Natural killer cell (primary cell): Measurements from ENCODE around the gene GRID1. TPM values are rescaled to one million over a fixed set of nuclear protein-coding genes. Genes with fewer than 3 reads are reported as not detected.

Experiments used
- ATAC-seq, 3 donors: fragments of 150-1000 bp in 2 of 3; fragments of 200-7000 bp in 1 of 3; cut with Tn5 transposase; 1 replicate in 1 of 3; 2 replicates in 2 of 3; pipeline ENCODE4 v1.10.0; 2021; ENCODE audit warnings: mild to moderate bottlenecking in 2 of 3, moderate library complexity in 2 of 3
- DNase-seq, 2 donors: peaks; one replicate each; pipeline versions ENCODE4 v3.0.0 to v3.0.0-alpha.2; 2013 to 2021; ENCODE audit warnings: mixed read lengths in 1 of 2
- H3K27ac ChIP-seq: one replicate; pipeline ENCODE4 v1.5.1; 2013; ENCODE audit warnings: mild to moderate bottlenecking, low read length
- H3K27me3 ChIP-seq: one replicate; pipeline ENCODE4 v1.6.1; 2013; ENCODE audit warnings: low read length; ENCODE audit not compliant: control insufficient read depth, insufficient read depth
- H3K36me3 ChIP-seq: one replicate; pipeline ENCODE4 v1.6.1; 2013; ENCODE audit warnings: low read length; ENCODE audit not compliant: control insufficient read depth, insufficient read depth
- H3K4me1 ChIP-seq: one replicate; pipeline ENCODE4 v1.6.1; 2013; ENCODE audit warnings: low read length; ENCODE audit not compliant: control insufficient read depth, insufficient read depth
- H3K4me3 ChIP-seq: one replicate; pipeline ENCODE4 v1.5.1; 2013; ENCODE audit warnings: low read length
- H3K9me3 ChIP-seq: one replicate; pipeline ENCODE4 v1.6.1; 2013; ENCODE audit warnings: low read length; ENCODE audit not compliant: control insufficient read depth, insufficient read depth
- H3K27ac Mint-ChIP-seq, 2 donors: one replicate each; pipeline ENCODE4 v1.8.0; 2022; ENCODE audit warnings: mild to moderate bottlenecking in 2 of 2, mixed read lengths in 2 of 2, moderate library complexity in 1 of 2
- H3K27me3 Mint-ChIP-seq, 2 donors: one replicate each; pipeline ENCODE4 v1.8.0; 2022; ENCODE audit warnings: low read depth in 2 of 2, mixed read lengths in 2 of 2
- H3K36me3 Mint-ChIP-seq: one replicate; pipeline ENCODE4 v1.8.0; 2022; ENCODE audit warnings: mixed read lengths
- H3K4me1 Mint-ChIP-seq, 2 donors: one replicate each; pipeline ENCODE4 v1.8.0; 2022; ENCODE audit warnings: mixed read lengths in 2 of 2
- H3K4me3 Mint-ChIP-seq: one replicate; pipeline ENCODE4 v1.8.0; 2022; ENCODE audit warnings: mild to moderate bottlenecking, moderate library complexity, mixed read lengths
- H3K9me3 Mint-ChIP-seq, 2 donors: one replicate each; pipeline ENCODE4 v1.8.0; 2022; ENCODE audit warnings: mixed read lengths in 2 of 2
- WGBS: methylation state at CpG from one replicate; pipeline ENCODE4 v1.1.7; 2013; ENCODE audit warnings: missing lambda C conversion rate; ENCODE audit not compliant: insufficient coverage; 5-methylcytosine and 5-hydroxymethylcytosine counted together
- intact Hi-C: fragments of 100-400 bp; cut with micrococcal nuclease; formaldehyde crosslinking; loops from one replicate; pipeline ENCODE4 v1.14.2; 2022
- total RNA-seq, 4 donors: library from RNA; stranded (reverse); fragments of 120-200 nt in 1 of 4; gene quantifications; one replicate each; pipeline versions ENCODE4 v1.2.3 to v1.2.4, GENCODE V29; 2013 to 2022
- TF ChIP-seq, protein P1 (sequence below): fragments of 200-600 bp; IDR thresholded peaks from one replicate; pipeline ENCODE4 v1.8.0; 2022; ENCODE audit warnings: antibody characterized with exemption

Gene GRID1
- total RNA-seq, 3 donors from 2014 or later (not counting 1 experiment from before 2014, with no cell fraction given) = not detected

DNA sequence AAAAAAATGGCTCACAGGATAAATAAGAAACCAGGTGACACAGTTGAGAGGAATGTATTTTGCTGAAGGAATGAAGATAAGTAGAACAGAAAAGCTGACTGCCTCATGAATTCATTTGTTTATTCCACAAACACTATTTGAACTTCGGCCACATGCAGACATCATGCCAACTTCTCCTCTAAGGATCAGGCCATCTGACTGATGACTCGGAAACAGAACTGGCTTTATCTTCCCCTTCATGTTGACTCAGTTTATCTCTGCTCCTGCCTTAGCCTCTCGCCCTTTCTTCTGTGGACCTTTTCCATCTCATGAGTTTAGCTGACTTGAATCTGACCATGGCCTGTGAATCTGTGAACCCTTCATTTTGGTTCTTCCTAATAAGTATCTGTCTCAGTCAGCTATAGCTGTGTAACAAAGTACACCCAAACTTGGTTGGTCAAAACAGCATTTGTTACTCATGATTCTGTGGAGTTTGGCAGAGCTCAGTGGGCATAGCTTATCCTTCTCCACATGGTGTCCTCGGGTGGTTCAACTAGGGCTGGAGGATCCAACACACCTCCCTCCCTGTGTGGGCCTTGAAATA lies 44.0 kb upstream of the GRID1 start:
- Histone ChIP-seq H3K27me3 (no peaks in the 10 kb centered on the region), H3K36me3 (no peaks in the 10 kb centered on the region), H3K4me1 (peaks cover 35% of the 10 kb centered on the region), H3K4me3 (no peak overlapping the region), H3K27ac (no peak overlapping the region), H3K9me3 (no peaks in the 10 kb centered on the region)
- peaks cover 24 to 26% of the 10 kb centered on the region in 2 donors for H3K4me1 Mint-ChIP-seq
- no peak overlapping the region for H3K4me3 Mint-ChIP-seq
- no peaks in the 10 kb centered on the region for H3K36me3 Mint-ChIP-seq
- peak overlapping the region in 1 of 2 donors; percentile 67 for H3K27ac Mint-ChIP-seq
- 94% methylated on average over 4 of the region's 4 CpGs for WGBS
- no peak for ATAC-seq
- no peak for DNase-seq
- no peaks in the 10 kb centered on the region for H3K27me3 Mint-ChIP-seq
- intact Hi-C loops = no loop called here
- H3K9me3 Mint-ChIP-seq = no peaks in the 10 kb centered on the region
- TF ChIP-seq, protein P1, sequence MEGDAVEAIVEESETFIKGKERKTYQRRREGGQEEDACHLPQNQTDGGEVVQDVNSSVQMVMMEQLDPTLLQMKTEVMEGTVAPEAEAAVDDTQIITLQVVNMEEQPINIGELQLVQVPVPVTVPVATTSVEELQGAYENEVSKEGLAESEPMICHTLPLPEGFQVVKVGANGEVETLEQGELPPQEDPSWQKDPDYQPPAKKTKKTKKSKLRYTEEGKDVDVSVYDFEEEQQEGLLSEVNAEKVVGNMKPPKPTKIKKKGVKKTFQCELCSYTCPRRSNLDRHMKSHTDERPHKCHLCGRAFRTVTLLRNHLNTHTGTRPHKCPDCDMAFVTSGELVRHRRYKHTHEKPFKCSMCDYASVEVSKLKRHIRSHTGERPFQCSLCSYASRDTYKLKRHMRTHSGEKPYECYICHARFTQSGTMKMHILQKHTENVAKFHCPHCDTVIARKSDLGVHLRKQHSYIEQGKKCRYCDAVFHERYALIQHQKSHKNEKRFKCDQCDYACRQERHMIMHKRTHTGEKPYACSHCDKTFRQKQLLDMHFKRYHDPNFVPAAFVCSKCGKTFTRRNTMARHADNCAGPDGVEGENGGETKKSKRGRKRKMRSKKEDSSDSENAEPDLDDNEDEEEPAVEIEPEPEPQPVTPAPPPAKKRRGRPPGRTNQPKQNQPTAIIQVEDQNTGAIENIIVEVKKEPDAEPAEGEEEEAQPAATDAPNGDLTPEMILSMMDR = no peak

DNA sequence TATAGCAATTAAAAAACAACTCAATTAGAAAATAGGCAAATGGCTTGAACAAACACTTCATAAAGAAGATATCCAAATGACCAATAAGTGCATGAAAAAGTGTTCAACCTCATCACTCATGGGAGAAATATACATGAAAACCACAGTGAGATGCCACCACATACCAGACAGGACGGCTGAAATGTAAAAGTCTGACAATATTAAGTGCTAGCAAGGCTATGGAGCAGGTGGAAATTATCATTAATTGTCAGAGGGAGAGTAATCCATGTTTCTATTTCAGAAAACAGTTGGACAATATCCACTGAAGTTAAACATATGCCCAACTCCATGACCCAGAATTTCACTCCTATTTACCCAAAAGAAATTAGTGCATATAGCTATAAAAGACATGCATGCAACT lies 42.6 kb upstream of the GRID1 start:
- TF ChIP-seq, protein P1 = no peak
- Mint-ChIP-seq H3K9me3 (no peaks in the 10 kb centered on the region), H3K36me3 (no peaks in the 10 kb centered on the region), H3K4me1 (peaks cover 24 to 26% of the 10 kb centered on the region in 2 donors), H3K27ac (no peak overlapping the region), H3K4me3 (no peak overlapping the region), H3K27me3 (no peaks in the 10 kb centered on the region)
- Histone ChIP-seq H3K27me3 (no peaks in the 10 kb centered on the region), H3K4me1 (peaks cover 35% of the 10 kb centered on the region), H3K27ac (no peak overlapping the region), H3K4me3 (no peak overlapping the region), H3K36me3 (no peaks in the 10 kb centered on the region), H3K9me3 (no peaks in the 10 kb centered on the region)
- DNase-seq (no peak), ATAC-seq (no peak)
- intact Hi-C loops = no loop called here
- no CpG with 5 or more reads among the region's 1 CpG for WGBS

DNA sequence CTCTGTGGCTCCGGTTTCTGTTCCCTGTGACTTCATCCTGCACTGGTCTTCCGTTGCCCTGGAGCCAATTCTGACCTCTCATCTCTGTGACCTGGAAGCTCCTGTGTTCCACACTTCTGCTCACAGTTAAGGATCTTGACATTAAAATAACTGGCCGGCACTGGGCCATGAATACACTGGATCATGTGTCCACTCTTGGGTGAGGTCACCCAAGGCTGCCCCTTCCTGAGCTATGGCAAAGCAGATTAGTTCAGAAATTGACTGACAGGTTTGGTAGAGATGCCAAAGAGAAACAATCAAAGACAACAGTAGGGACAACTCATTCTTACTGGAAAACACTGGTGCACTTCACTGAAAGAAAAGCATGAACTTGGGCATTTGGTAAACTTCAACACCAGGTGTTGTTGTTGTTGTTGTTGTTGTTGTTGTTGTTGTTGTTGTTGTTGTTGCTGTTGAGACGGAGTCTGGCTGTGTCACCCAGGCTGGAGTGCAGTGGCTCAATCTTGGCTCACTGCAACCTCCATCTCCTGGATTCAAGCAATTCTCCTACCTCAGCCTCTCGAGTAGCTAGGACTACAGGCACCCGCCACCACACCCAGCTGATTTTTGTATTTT lies 36.7 kb upstream of the GRID1 start:
- Histone ChIP-seq H3K27ac (no peak overlapping the region), H3K9me3 (no peaks in the 10 kb centered on the region), H3K4me3 (no peak overlapping the region), H3K4me1 (peaks cover 21% of the 10 kb centered on the region), H3K36me3 (no peaks in the 10 kb centered on the region), H3K27me3 (peaks cover 4% of the 10 kb centered on the region)
- Mint-ChIP-seq H3K9me3 (no peaks in the 10 kb centered on the region), H3K36me3 (no peaks in the 10 kb centered on the region), H3K27ac (no peak overlapping the region), H3K4me3 (no peak overlapping the region), H3K27me3 (peaks cover 21 to 26% of the 10 kb centered on the region in 2 donors), H3K4me1 (peaks cover 9 to 18% of the 10 kb centered on the region in 2 donors)
- DNase-seq = no peak
- ATAC-seq = no peak
- TF ChIP-seq, protein P1 = no peak
- 93% methylated on average over 6 of the region's 6 CpGs for WGBS
- intact Hi-C loops = no loop called here
